Fibroblast of mammary gland (primary cell): ENCODE measurements around the gene PSD2.

Experiments
- DNase-seq: peaks from one replicate; pipeline ENCODE4 v3.0.0-alpha.2; 2010; ENCODE audit warnings: low read depth
- H3K4me3 ChIP-seq: 2 replicates; pipeline ENCODE4 v1.5.1; 2011; ENCODE audit warnings: low read depth, mild to moderate bottlenecking, low read length, moderate library complexity; ENCODE audit not compliant: control insufficient read depth
- TF ChIP-seq, protein P1 (sequence below): conservative IDR thresholded peaks from 2 replicates; pipeline ENCODE4 v1.5.1; 2011; ENCODE audit warnings: low read depth, low read length, inconsistent platforms; ENCODE audit not compliant: control insufficient read depth, insufficient read depth

The PSD2 gene

DNA sequence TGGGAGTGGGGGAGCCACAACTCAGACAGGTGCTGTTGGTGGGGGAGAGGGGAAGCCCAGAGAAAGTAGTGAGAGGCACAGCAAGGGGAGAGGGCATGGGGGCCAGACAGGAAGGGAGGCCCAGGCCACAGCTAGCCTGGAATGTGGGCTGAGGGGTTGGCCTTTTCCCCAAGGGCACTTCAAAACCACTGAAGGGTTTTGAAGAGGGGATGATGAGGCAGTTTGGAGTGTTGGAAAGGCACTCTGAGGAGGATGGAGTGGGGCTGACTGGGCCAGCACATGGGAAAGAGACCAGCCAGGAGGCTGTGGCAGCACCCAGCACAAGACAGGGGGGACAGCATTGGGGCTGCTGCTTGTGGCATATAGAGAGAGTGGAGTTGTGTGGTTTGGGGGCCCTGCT lies 3.8 kb downstream of the PSD2 start:
- TF ChIP-seq, protein P1, sequence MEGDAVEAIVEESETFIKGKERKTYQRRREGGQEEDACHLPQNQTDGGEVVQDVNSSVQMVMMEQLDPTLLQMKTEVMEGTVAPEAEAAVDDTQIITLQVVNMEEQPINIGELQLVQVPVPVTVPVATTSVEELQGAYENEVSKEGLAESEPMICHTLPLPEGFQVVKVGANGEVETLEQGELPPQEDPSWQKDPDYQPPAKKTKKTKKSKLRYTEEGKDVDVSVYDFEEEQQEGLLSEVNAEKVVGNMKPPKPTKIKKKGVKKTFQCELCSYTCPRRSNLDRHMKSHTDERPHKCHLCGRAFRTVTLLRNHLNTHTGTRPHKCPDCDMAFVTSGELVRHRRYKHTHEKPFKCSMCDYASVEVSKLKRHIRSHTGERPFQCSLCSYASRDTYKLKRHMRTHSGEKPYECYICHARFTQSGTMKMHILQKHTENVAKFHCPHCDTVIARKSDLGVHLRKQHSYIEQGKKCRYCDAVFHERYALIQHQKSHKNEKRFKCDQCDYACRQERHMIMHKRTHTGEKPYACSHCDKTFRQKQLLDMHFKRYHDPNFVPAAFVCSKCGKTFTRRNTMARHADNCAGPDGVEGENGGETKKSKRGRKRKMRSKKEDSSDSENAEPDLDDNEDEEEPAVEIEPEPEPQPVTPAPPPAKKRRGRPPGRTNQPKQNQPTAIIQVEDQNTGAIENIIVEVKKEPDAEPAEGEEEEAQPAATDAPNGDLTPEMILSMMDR: no peak
- DNase-seq: no peak
- no peak overlapping the region for H3K4me3 ChIP-seq

DNA sequence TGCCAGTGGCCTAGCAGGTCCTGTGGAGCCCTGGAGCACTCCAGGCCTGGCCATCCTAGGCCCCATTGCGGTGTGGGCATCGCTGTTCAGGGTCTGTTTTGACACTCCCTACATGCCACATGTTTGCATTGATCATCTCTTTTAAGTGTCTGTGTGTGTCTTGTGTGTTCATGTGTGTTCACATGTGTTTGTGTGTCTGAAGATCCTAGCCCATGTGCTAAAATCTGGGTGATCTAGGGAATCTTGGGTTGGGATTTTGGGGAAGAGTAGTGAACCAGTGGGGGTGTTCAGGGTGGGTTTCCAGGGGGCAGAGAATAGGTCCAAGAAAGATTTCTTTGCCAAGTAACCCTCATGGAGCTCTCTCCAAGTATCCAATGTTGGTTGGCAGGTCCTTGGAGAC lies 8.4 kb downstream of the PSD2 start:
- H3K4me3 ChIP-seq: no peak overlapping the region
- DNase-seq: no peak
- TF ChIP-seq, protein P1: no peak

DNA sequence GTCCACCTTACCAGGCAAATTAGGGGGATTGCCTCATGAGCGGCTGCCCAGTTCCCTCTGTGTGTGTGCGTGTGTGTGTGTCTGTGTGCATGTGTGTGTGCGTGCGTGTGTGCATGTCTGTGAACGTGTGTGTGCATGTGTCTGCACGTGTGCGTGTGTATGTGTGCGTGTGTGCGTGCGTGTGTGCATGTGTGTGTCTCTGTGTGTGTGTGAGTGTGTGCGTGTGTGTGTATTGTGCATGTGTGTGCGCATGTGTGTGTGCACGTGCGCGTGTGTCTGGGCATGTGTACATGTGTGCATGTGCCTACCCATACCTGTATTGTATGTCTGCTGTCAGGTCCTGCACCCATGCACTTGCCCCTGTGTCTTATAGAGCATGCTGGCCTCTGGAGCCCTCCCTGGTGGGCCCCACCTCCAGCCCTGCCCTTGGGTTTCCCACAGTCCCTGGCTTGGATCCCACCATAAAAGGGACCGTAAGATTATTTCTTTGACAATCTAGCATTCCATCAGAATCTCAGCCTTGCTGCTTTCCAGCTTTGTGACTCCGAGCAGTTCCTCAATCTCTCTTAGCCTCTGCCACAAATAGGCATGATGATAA lies 9.3 kb downstream of the PSD2 start:
- H3K4me3 ChIP-seq: no peak overlapping the region
- TF ChIP-seq, protein P1: no peak
- DNase-seq: no peak

DNA sequence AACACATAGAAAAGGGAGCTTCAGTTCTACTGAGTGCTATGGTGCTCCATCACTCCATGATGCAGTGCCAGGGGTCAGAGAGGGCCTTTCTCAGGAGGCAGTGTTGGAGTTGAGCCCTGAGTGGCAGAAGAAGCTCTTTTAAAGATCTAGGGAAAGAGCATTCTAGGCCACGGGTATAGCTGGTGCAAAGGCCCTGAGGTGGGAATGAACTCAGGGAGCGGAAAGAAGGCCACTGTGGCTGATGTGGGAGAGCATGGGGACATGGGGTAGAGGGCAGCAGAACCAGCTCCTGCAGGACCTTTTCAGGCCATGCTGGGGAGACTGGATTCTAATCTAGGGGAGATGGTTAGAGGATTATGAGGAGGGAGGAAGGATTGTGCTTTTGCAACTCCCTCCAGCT lies 9.9 kb downstream of the PSD2 start:
- no peak overlapping the region for H3K4me3 ChIP-seq
- DNase-seq: no peak
- TF ChIP-seq, protein P1: no peak

DNA sequence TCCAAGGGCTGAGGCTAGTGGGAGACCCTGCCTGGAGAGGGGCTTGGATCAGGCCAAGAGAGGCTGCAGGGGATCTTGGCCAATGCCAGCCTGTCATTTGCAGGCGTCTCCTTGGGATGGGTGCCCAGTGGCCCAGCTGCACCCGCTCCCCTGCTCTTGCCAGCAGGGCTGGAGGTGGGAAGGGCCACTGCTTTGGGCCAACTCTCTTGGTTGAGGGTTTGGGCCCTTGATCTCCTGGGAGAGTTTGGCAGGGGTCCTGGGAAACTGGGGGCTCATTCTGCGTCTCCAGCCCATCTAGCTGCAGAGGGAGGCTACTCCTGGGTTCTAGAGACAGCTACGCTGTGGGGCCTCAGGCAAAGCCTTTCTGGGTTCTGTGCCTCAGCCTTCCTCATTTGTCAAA lies 10.5 kb downstream of the PSD2 start:
- no peak for DNase-seq
- H3K4me3 ChIP-seq: no peak overlapping the region
- TF ChIP-seq, protein P1: no peak

DNA sequence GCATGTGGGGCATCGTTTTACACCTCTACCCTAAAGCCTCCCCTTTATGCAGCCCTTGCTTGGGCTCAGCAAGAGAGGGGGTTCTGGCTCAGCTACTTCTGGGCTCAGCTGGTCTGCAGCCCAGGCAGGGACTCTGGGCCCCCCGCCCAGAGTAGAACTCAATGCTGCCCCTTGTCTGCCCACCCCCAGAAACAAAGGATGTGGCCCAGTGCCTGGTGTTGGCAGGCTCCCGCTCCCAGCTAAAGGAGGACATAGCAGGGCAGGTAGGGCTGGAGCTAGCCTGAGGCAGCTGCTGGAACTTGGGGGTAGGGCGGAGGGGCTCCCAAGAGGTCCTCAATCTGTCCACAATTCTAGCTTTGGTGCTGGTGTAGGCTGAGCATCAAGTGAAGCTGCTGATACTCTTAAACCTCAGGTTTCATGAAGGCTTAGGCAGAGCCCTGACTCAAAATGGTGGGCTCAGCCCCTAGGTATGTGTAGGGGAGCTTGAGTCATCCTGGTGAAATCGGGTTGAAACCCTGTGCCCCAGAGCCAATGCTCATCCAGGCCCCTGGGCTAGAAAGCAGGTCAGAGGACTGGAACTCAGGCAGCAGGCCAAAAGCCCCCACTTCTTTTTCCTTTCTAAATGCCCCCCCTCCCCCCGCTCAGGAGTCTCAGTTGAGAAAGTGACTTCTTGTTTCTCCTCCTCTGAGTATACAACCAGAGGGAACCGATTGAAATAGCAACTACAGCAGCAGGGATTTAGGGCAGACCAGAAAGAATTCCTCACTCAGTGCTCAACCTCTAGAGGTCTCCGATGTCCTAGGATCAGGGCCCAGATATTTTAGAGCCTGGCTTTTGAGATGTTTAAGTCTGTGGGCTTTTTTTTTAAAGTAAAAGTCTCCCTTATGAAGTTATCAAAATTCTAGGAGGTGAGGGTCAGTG lies 11.4 kb downstream of the PSD2 start:
- TF ChIP-seq, protein P1: no peak
- H3K4me3 ChIP-seq: no peak overlapping the region
- no peak for DNase-seq
